ENCODE data around the gene TUBB4A.

TUBB4A gene

DNA sequence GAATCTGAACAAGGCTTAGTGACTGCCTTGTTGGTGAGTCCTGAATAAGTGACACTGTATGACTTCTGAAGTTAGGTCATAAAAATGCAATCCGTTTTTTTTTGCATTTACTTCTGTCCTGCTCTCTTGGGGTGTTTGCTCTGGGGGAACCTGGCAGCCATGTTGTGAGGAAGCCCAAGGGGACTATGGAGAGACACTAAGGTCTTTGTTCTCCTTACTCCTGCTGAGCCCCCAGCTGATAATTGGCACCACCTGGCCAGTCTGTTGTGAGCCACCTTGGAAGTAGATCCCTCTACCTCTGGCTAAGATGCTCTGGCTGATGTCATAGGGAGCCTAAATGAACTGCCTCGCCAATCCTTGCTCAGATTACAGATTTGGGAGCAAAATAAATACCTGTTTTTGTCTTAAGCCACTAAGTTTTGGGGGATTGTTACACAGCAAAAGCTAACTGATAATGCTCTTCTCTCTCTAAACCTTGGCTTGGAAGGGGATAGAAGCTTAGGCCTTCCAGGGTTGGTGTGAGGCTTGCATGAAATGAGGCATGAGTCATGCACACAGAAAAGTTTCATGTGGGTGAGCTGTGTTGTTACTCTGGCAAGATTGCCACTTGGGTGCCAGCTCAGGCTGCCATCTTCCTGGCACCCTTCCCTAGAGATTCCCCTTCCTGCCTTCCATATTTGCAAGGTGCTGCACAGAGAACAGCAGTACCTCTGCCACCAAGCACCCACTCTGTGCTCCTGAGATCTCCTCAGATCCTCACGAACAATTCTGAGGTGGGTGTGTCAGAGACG lies 10.1 kb downstream of the TUBB4A start:
- DNase-seq, result no peak

GRCh38 chr19:6490134-6490533 lies 12.0 kb downstream of the TUBB4A start:
- DNase-seq, result no peak

GRCh38 chr19:6489278-6490061 lies 12.6 kb downstream of the TUBB4A start:
- peak; percentile 37 to 47 for DNase-seq

GRCh38 chr19:6484831-6485230 lies 17.3 kb downstream of the TUBB4A start:
- DNase-seq, result no peak

DNA sequence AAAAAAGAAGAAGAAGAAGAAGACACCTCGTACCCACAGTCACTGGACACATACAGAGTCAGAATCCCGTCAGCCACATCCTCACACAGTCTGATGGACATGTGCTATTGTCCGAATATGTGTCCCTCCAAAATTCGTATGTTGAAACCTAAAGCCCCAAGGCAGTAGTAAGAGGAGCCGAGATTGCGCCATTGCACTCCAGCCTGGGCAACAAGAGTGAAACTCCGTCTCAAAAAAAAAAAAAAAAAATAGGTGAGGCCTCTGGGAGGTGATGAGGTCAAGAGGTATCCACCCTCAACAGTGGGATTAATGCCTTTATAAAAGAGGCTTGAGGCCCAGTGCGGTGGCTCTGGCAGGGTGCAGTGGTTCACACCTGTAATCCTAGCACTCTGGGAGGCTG lies 17.9 kb downstream of the TUBB4A start:
- DNase-seq, result no peak

GRCh38 chr19:6483235-6483634 lies 18.9 kb downstream of the TUBB4A start:
- no peak for DNase-seq

DNA sequence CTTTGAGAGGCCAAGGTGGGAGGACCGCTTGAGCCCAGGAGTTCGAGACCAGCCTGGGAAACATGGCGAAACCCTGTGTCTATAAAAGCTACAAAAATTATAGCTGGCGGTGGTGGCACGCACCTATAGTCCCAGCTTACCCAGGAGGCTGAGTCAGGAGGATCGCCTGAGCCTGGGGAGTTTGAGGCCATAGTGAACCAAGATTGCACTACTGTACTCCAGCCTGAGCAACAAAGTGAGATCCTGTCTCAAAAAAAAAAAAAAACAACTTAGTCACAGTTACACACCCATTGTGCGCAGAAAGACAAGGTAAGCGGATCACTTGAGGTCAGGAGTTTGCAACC lies 19.8 kb downstream of the TUBB4A start:
- DNase-seq, result no peak

DNA sequence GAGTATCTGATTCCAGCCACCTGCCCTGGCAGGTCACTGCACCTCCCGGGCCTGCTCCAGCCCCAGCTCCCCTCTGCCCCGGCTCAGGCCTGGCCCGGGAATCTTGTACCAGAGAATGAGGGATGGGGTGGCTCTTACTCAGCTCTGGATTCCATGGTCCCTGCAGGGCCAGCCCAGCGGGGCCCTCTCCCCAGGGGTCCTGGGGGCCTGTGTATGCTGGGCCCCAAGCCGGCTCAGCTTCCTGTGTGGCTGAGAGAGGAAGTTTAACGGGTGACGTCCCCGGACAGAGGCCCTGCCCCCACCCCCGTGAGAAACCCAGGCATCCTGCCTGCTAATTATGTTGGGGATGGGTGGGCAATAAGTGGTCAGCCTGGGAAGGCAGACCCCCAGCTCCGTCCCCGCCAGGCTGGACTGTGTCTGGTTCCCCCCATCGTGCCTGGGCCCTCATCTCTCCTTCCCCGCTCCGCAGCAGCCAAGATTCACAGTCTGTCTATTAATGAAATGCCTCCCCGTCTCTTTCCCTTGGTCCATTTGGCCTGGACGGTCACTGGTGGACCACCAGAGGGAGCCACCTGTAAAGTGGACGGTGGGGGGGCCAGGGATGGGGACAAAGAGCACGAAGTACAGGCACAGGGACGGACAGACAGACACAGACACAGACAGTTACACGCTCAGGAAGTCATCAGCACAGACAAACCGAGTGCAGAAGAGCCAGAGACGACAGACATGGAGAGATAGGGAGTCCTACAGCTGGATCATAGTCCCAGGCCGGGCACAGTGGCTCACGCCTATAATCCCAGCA lies 20.4 kb downstream of the TUBB4A start, which contains the start of gene DENND1C:
DENND1C (minus strand) TSS at position 247 of the 802 bp plus-strand sequence; CDS start at position 155, 92 bp downstream.
- peak; percentile 20 to 24 for DNase-seq

DNA sequence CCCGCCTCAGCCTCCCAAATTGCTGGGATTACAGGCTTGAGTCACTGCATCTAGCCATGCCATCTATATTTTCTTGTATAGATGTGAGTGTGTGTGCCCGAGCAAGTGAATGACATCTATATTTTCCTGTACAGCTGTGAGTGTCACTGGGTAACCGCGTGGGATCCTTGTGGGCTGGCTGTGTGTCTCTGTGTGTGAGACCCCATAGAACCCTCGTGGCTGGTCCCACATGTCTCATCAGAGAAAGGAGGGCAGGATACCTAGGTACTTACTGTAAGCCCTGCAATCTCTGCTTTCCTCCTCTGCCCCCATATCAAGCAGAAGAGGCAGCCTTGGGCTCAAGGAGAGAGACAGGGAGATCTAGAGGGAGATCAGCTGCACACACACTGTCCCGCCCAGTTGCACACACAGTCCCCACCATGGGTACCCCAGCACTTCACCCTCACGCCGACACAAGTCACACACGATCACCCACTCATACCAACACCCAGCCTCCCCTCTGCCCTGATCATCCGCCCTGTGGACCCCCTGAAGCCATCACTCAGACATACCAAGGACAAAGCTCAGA lies 21.2 kb downstream of the TUBB4A start:
- DNase-seq, result no peak

DNA sequence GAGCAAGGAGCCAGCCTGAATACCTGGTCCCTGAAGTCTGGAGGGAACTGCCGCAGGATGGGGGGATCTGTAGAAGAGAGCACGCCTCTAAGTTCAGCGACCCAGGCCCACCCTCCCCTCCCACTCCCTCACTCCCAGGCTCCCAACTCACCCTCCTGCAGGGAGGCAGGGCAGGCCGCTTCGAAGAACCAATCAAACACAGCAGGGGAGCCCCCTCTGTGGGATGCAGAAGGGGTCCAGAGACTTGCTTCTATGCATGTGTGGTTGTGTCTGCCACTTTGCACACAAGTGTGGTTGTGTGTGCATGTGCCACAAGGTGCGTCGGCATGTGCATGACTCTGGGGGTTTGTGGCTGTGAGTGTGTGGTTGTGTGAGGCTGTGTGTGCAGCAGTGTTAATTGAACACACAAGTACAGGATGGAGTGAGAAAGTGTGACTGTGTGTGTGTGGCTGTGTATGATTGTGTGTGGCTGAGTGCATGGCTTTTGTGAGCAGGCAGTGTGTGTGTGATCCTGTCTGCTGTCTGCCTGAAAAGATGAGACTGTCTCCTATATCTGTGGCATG lies 22.2 kb downstream of the TUBB4A start:
- no peak for DNase-seq

- DNase-seq, result no peak
These were observed 23.3 kb downstream of the TUBB4A start for GRCh38 chr19:6478815-6479214.

- DNase-seq, result no peak
These were observed 25.1 kb downstream of the TUBB4A start for GRCh38 chr19:6476896-6477431.

GRCh38 chr19:6476155-6476895 lies 25.8 kb downstream of the TUBB4A start:
- DNase-seq, result peak; percentile 98

DNA sequence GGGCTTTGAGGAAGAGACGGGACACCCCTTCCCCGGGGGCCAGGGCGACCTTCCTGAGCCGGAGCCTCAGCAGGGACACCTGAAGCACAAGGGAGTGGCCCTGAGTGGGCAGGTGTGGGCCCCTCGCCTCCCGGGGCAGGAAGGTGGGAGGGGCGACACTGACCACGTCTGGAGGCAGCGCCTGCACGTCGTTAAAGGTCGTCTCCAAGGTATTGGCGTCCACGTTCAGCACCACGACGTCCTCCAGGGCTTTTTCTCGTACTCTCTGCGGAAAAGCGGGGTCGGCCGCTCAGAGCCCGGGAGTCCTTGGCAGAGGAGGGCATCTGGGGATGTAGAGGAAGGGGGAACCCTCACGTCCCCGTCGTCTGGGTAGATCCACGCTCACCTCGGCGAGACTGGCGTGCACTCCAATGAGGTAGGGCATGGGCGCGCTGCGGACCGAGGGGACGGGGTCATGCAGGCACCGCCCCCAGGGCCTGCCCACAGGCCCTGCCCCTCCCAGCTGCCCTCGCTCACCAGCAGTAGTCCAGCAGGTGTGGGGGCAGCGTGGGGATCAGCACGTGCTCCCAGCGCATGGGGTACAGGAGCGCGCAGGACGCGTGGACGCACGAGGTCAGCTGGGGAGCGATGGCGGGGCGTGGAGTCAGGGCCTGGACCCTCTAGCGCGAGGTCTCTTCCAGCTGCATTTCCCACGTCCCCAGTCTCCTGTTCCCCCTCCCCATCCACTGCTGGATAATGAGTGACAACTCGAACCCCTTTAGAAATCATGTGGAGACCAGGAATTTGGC lies 26.6 kb downstream of the TUBB4A start:
- DNase-seq, result peak; percentile 41 to 43

GRCh38 chr19:6473647-6474046 lies 28.5 kb downstream of the TUBB4A start:
- DNase-seq, result no peak

- no peak for DNase-seq
These were observed 29.4 kb downstream of the TUBB4A start for GRCh38 chr19:6472713-6473112.

DNA sequence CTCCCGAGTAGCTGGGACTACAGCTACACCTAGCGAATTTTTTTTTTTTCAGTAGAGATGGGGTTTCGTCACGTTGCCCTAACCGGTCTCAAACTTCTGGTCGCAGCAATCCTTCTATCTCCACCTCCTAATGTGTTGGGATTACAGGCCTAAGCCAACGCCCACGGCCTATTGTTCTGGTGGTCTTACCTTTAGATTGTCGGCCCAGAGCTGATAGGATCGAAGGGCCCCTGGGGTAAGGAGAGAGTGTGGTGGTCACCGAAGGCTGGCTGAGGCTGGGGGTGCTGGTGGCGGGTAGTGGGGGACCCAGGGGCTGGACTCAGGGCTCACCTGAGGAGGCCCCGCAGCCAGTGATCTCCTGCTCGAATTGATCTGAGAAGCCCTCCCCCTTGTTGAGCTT lies 31.0 kb downstream of the TUBB4A start:
- no peak for DNase-seq

DNA sequence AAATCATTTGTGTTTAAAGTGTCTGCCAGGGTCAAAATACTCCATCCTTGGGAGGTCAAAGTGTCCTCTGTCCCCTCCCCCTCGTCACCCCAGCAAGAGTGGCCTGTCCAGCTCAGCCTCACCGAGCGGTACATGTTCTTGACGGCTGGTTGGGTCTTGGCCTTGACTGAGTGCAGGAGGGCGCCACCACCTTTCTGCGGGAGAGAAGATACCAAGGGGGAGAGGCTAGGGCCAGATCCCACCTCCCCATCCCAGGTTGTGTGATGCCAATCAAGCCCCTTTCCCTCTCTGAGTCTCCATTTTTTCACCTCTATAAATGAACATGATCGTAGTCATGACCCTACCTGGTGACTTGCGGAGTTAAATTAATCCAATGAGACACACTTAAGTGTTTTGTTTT lies 31.9 kb downstream of the TUBB4A start:
- DNase-seq, result no peak

- DNase-seq, result no peak
These were observed 34.7 kb downstream of the TUBB4A start for GRCh38 chr19:6467384-6467783.

DNA sequence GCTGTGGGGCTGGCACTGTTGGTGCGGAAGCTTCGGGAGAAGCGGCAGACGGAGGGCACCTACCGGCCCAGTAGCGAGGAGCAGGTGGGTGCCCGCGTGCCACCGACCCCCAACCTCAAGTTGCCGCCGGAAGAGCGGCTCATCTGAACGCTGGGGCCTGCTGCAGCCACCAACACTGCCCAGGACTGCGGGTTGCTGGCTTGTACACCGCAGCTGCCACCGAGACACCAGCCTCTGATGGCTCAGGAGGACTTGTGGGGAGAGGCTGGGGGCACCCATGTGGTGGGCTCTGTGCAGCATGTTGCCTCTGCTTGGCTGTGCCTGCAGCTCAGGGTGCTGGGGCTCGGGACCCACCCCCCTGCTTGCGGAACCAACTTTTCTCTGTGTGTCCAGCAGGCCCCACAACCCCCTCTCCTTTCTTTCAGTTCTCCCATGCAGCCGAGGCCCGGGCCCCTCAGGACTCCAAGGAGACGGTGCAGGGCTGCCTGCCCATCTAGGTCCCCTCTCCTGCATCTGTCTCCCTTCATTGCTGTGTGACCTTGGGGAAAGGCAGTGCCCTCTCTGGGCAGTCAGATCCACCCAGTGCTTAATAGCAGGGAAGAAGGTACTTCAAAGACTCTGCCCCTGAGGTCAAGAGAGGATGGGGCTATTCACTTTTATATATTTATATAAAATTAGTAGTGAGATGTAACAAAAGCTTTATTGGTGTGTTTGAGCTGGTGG lies 35.4 kb downstream of the TUBB4A start:
- DNase-seq, result no peak

All from SHP77 (cell line).